Inferior parietal cortex (tissue), 1 donor: ENCODE data around the gene EME2.

Experiments used
- DNase-seq: peaks from one replicate; pipeline ENCODE4 v3.0.0-alpha.2; 2016; ENCODE audit errors: extremely low spot score

EME2 gene

DNA sequence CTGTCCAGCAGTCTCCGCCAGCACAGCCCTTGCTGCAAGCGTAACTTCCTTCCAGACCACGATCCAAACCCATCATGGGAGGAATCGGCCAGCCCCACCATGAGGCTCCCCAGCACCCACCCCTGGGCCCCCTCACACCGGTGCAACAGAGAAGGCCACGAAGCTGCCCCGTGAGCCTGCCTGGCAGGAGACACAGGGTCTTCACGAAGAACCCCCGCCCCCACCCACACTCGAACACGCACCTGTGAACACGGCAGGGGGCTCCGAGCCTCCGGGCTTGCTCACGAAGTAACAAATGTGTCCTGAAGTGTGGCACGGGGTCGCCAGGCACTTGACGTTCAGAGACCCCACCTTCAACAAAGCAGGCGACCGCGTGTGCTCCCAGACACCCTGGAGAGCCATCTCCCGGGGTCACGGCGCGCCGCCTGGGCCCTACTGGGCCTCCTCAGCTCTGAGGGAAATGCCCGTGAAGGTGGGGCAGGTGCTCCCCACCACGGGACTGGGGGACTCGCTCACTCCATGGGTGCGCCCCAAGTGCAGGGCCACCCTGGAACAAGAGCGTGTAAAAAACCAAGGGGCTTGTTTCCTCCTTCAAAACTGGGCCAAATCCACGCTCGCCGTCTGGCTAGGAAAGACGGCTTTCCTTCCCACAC lies 46.4 kb downstream of the EME2 start:
- no peak for DNase-seq

DNA sequence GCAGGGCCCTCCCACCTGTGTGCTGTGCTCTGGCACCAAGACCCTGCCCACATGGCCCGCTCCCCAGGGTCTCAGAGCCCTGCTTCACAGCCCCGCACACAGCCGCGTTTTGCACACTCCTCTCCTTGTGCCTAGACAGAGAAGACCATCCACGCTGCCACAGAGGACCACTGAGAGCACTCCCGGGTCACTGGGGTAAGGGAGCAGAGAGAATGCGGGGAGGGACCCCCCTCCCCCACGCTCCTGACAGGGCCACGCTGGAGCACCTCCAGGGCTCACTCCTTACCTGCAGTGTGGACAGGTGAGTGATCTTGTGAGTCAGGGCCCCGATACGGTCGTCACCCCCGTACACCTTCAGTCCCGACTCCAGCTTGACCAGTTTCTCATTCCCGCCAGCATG lies 47.0 kb downstream of the EME2 start:
- DNase-seq = no peak

DNA sequence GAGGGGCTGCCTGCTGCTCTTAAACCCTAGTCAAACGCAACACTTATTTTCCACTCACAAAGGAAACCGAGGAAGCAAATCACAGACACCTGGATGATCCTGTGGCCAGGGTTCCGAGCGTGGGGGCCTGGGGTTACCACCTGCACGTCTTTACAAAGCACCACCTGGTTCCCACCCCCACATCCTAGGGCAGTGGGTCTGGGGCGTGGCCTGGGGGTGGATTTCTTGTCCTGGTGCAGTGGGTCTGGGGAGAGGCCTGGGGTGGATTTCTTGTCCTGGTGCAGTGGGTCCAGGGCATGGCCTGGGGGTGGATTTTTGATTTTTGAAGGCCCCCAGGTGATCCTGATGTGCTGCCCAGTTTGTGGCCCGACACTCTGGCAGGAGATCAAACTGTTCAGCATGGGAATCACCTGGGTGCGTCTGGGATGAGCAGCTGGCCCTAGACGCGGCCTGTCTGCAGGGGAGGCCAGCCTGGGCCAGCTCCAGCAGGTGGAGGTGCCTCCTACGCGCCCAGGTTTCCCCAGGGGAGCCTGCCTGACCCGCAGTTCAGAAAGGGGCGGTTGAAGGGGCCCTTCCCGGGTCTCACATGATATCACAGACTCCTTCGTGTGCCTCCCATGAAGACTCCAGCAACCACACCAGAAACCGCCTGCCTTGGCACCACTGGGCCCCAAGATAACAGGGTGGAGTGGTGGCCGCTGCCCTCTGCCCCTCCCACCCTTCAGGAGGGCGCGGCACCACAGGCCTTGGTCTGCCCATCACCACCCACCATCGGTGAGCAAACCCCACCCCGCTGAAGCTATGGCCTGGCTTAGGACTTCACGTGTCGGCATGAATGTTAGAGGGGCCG lies 47.7 kb downstream of the EME2 start:
- DNase-seq = no peak

- no peak for DNase-seq
These were observed 48.3 kb downstream of the EME2 start for GRCh38 chr16:1820946-1821290.

GRCh38 chr16:1821861-1822611 lies 49.4 kb downstream of the EME2 start:
- no peak for DNase-seq

DNA sequence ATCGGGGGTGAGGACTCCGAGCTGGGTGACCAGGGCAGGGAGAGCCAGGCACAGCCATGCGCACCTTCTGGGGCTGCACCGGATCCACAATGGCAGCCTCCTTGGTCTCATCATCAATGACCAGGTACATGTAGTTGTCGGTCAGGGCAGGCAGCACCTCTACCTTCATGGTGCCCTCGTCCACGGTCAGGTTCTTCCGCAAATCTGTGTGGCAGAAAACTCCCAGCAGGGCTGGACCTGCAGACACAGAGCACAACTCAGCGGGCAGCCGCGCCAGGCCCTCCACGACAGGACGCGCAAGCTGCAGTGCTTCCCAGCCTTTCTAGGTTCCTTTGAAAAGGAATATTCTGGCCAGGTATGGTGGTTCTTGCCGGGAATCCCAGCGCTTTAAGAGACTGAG lies 50.2 kb downstream of the EME2 start:
- DNase-seq = no peak

GRCh38 chr16:1823821-1824220 lies 51.2 kb downstream of the EME2 start:
- peak; percentile 16 for DNase-seq

DNA sequence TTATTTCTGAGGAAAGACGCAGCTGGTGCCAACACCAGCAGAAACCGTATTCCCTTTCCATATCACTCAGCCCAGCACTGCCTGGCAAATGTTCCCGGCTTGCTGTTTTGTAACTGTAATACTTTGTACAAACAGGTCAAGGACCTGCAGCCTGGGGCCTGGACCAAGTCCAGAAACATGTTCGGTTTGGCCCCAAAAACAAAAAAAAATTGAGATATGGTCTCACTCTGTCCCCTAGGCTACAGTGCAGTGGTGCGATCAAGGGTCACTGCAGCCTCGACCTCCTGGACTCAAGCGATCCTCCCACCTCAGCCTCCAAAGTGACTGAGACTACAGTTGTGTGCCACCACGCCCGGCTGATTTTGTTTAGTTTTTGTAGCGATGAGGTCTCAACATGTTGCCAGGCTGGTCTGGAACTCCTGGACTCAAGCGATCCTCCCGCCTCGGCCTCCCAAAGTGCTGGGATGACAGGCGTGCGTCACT lies 52.8 kb downstream of the EME2 start:
- DNase-seq = no peak
